Tibial nerve (tissue), 4 donors: ENCODE data around the gene STX11. TPM values are rescaled to one million over a fixed set of nuclear protein-coding genes. Genes with fewer than 3 reads are reported as not detected.

Source experiments
- DNase-seq, 2 donors: peaks; one replicate each; pipeline ENCODE4 v3.0.0-alpha.2; 2019; ENCODE audit warnings: low spot score in 2 of 2
- H3K27ac ChIP-seq, 4 donors: fragments of 200-600 bp; sonication (generic) in 3 of 4; one replicate each; pipeline ENCODE4 v1.5.1; 2017 to 2019; ENCODE audit warnings: mild to moderate bottlenecking in 1 of 4
- H3K27me3 ChIP-seq, 2 donors: fragments of 200-600 bp; sonication (generic) in 1 of 2; one replicate each; pipeline versions ENCODE4 v1.5.1 to v1.6.0; 2017 to 2019
- H3K36me3 ChIP-seq, 3 donors: fragments of 200-600 bp; sonication (generic); one replicate each; pipeline ENCODE4 v1.5.1; 2018 to 2019
- H3K4me1 ChIP-seq, 4 donors: fragments of 200-600 bp; sonication (generic) in 3 of 4; one replicate each; pipeline ENCODE4 v1.5.1; 2017 to 2019
- H3K4me3 ChIP-seq, 4 donors: fragments of 200-600 bp; sonication (generic) in 3 of 4; one replicate each; pipeline ENCODE4 v1.5.1; 2017 to 2019; ENCODE audit warnings: mild to moderate bottlenecking in 1 of 4, moderate library complexity in 1 of 4
- H3K9me3 ChIP-seq, 4 donors: fragments of 200-600 bp; sonication (generic) in 3 of 4; one replicate each; pipeline ENCODE4 v1.5.1; 2017 to 2019
- EP300 ChIP-seq, 2 donors: sonication (generic); formaldehyde crosslinking; IDR thresholded peaks; one replicate each; pipeline ENCODE4 v1.6.1; 2017; ENCODE audit warnings: antibody characterized with exemption in 2 of 2, mild to moderate bottlenecking in 1 of 2
- POLR2A ChIP-seq, 2 donors: fragments of 450-650 bp; IDR thresholded peaks; one replicate each; pipeline ENCODE4 v1.6.1; 2017; ENCODE audit warnings: antibody characterized with exemption in 2 of 2, mild to moderate bottlenecking in 2 of 2, moderate library complexity in 2 of 2
- WGBS, 2 donors: methylation state at CpG; one replicate each; pipeline ENCODE4 v1.1.5; 2018; 5-methylcytosine and 5-hydroxymethylcytosine counted together
- total RNA-seq, 4 donors: library from RNA; depleted of rRNA; stranded (reverse); fragments of >200 nt; gene quantifications; one replicate each; pipeline ENCODE4 v1.1.0, GENCODE V29; 2016
- TF ChIP-seq, protein P1 (sequence below), 5 experiments: fragments of 200-600 bp in 3 of 5; fragments of 450-650 bp in 2 of 5; sonication (generic) in 3 of 5; IDR thresholded peaks; one replicate each; pipeline ENCODE4 v1.5.1; 2016 to 2019; ENCODE audit warnings: antibody characterized with exemption in 5 of 5, mild to moderate bottlenecking in 3 of 5, moderate library complexity in 2 of 5

Gene STX11
- total RNA-seq = 10 to 100 TPM in 3 of 4 donors, 1 to 10 TPM in 1; 5.3 to 24.3 (median 12.5) TPM

DNA sequence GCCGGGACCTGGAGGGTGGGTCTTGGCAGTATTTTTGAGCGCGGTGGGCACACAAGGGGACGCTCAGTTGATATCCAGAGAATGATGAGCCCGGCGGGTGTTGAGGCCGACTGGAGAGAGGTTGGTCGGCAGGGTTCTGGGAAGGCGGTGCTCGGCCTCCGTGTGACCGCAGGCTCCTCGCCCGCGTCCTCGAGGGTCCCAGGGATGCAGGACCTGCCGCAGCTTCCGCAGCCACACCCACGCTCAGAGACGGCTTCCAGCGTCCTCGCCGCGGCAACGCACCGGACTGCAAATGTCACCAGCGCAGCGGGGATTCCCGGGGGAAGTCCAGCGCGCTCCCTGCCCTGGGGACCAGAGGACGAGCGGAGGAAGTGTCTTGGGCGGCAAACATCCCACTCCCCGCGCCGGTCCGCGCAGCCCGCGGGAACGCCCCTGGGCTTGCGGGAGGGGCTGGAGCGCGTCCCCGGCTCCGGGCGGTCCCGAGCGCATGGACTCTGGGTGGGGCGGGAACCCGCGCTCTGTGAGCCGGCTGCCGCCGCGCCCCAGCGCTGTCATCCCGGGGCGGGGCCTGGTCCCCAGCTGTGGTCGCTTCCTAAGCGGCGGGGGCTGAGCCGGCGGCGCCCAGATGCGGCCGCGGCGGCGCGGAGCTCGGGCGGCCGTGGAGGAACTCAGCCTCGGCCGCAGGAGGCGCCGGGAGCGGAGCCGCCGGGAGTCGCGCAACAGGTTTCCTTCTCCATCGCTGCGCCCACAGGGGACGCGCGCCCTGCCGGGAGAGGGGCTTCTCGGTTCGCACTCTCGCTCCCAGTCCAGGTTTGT, at the start of gene STX11:
Gene STX11, plus strand, starts transcription at position 624 of the 816 bp plus-strand sequence. CDS start 36,111 bp downstream, outside the sequence.
- peak within 1 kb of the TSS in 3 of 4 donors; percentile 73 to 77 (median 75) for H3K27ac ChIP-seq
- peak; percentile 21 to 22 for DNase-seq
- WGBS, 2 donors = 1 to 3% methylated on average over 35 to 60 of the region's 93 CpGs
- H3K27me3 ChIP-seq = no peaks in the 10 kb centered on the region
- H3K36me3 ChIP-seq = no peaks in the 10 kb centered on the region
- peaks cover 0 to 21% (median 0%) of the 10 kb centered on the region in 4 donors for H3K4me1 ChIP-seq
- H3K4me3 ChIP-seq = peak within 1 kb of the TSS; percentile 49 to 83 (median 76)
- TF ChIP-seq EP300 (IDR thresholded peaks at IDR 0.05) (no peak), POLR2A (IDR thresholded peaks at IDR 0.05) (peak in 1 of 2 donors; percentile 58)
- TF ChIP-seq, protein P1, sequence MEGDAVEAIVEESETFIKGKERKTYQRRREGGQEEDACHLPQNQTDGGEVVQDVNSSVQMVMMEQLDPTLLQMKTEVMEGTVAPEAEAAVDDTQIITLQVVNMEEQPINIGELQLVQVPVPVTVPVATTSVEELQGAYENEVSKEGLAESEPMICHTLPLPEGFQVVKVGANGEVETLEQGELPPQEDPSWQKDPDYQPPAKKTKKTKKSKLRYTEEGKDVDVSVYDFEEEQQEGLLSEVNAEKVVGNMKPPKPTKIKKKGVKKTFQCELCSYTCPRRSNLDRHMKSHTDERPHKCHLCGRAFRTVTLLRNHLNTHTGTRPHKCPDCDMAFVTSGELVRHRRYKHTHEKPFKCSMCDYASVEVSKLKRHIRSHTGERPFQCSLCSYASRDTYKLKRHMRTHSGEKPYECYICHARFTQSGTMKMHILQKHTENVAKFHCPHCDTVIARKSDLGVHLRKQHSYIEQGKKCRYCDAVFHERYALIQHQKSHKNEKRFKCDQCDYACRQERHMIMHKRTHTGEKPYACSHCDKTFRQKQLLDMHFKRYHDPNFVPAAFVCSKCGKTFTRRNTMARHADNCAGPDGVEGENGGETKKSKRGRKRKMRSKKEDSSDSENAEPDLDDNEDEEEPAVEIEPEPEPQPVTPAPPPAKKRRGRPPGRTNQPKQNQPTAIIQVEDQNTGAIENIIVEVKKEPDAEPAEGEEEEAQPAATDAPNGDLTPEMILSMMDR (IDR thresholded peaks at IDR 0.05) = peak in 1 of 5 experiments; percentile 20
- no peaks in the 10 kb centered on the region for H3K9me3 ChIP-seq

DNA sequence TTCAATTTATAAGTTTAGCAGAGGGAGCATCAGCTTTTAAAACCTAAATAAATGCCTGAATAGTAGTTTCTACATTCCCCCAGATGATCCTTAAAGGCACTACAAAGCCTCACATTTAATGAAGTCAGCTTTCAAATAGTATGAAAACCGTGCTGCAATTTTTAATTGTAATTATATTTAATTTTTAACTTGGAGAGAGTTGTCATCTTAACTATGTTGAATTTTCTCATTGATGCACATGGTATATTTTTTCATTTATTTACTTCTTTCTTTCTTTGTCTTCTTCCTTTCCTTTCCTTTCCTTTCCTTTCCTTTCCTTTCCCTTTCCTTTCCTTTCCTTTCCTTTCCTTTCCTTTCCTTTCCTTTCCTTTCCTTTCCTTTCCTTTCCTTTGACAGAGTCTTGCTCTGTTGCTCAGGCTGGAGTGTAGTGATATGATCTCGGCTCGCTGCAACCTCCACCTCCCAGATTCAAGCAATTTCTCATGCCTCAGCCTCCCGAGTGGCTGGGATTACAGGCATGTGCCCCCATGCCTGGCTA, 47.2 kb upstream of the STX11 start:
- no peaks in the 10 kb centered on the region for H3K36me3 ChIP-seq
- DNase-seq = no peak
- H3K27ac ChIP-seq = no peak overlapping the region
- H3K4me1 ChIP-seq = peaks cover 0 to 3% (median 0%) of the 10 kb centered on the region in 4 donors
- 78 to 83% methylated on average over 4 of the region's 4 CpGs for WGBS, 2 donors
- H3K27me3 ChIP-seq = no peaks in the 10 kb centered on the region
- H3K4me3 ChIP-seq = no peak overlapping the region
- TF ChIP-seq EP300 (IDR thresholded peaks at IDR 0.05) (no peak), POLR2A (IDR thresholded peaks at IDR 0.05) (no peak)
- TF ChIP-seq, protein P1 (IDR thresholded peaks at IDR 0.05) = no peak
- H3K9me3 ChIP-seq = no peaks in the 10 kb centered on the region

DNA sequence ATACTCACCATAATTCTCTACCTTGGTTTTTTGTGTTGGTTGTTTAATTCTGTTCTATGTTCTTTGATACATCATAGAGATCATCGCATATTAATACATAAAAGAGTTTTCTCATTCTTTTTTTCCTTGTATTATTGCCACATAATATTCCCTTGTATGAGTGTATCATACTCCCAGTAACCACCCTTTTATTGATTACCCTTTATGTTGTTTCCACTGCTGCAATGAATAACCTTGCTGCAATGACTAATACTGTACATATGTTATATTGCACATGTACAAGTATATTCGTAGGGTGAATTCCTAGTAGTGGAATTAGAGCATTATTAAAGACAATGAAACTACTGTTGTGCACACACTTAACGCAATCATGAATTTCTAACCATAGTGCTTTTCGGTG, 45.8 kb upstream of the STX11 start:
- H3K27me3 ChIP-seq = no peaks in the 10 kb centered on the region
- no peak overlapping the region for H3K27ac ChIP-seq
- H3K9me3 ChIP-seq = no peaks in the 10 kb centered on the region
- peaks cover 0 to 3% (median 0%) of the 10 kb centered on the region in 4 donors for H3K4me1 ChIP-seq
- 29 to 32% methylated on average over 4 of the region's 4 CpGs for WGBS, 2 donors
- TF ChIP-seq, protein P1 (IDR thresholded peaks at IDR 0.05) = no peak
- no peak for TF ChIP-seq POLR2A (IDR thresholded peaks at IDR 0.05)
- no peaks in the 10 kb centered on the region for H3K36me3 ChIP-seq
- no peak for DNase-seq
- no peak overlapping the region for H3K4me3 ChIP-seq

DNA sequence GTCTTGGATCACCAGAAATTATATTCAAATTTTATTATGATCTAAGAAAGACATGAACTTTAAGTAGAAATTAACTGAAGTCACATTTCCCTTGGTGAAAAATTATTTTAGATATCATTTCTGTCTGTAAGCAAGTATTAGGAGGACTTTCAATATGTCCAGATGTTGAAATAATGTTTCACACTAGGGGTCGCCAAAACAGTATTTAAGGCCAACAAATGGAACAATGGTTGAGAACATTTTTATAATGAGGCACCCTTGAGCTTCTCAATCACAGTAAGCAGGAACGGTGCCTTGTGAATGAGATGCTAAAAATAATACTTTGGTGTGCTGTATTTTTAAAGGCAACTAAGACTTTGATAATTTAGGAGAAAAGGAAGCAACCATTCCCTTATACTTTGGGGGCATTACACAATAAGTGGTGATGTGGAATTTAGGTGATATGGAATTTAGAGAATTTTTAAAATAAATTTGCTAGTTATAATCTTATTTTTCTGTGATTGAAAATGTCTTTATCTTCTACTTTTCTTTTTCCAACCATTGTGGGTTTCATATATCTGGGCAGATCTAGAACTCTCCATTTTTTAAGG, 45.3 kb upstream of the STX11 start:
- TF ChIP-seq POLR2A (IDR thresholded peaks at IDR 0.05) = no peak
- TF ChIP-seq, protein P1 (IDR thresholded peaks at IDR 0.05) = peak; percentile 50 to 76 (median 69)

DNA sequence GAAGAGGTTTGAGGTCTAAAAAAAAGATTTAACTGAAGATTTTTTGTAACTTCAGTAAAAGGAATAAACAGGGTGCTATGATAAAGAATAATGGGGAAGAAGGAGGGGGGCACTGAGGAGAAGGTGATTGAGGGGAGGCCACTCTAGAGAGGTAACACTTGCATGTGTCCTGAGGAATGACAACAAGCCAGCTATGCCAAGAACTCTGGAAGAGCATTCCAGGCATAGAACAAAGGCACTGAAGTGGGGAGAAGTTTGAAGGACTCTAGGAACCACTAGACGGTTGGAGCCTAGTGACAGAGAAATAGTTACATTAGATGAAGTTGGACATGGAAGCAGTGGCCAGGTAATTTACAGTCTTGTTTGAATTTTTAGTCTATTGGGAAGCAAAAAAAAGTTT, 44.1 kb upstream of the STX11 start:
- 73 to 82% methylated on average over 1 of the region's 1 CpG for WGBS, 2 donors
- DNase-seq = no peak

More for the DNA sequence above, 45.3 kb upstream of the STX11 start:
- Histone ChIP-seq H3K36me3 (no peaks in the 10 kb centered on the region), H3K27me3 (no peaks in the 10 kb centered on the region), H3K9me3 (no peaks in the 10 kb centered on the region), H3K27ac (no peak overlapping the region), H3K4me1 (peaks cover 0 to 3% (median 0%) of the 10 kb centered on the region in 4 donors), H3K4me3 (no peak overlapping the region)
- DNase-seq = peak in 1 of 2 donors; percentile 89
- 0 to 1% methylated on average over 2 of the region's 2 CpGs for WGBS, 2 donors

More for the DNA sequence above, 44.1 kb upstream of the STX11 start:
- H3K9me3 ChIP-seq = no peaks in the 10 kb centered on the region
- peaks cover 0 to 3% (median 0%) of the 10 kb centered on the region in 4 donors for H3K4me1 ChIP-seq
- no peaks in the 10 kb centered on the region for H3K27me3 ChIP-seq
- H3K36me3 ChIP-seq = no peaks in the 10 kb centered on the region
- no peak overlapping the region for H3K27ac ChIP-seq
- H3K4me3 ChIP-seq = no peak overlapping the region
- TF ChIP-seq POLR2A (IDR thresholded peaks at IDR 0.05) (no peak), EP300 (IDR thresholded peaks at IDR 0.05) (no peak)
- TF ChIP-seq, protein P1 (IDR thresholded peaks at IDR 0.05) = no peak
